Measurements from ENCODE around the gene HNRNPM.

- TF ChIP-seq CSDC2 (CRISPR knock-in tag; IDR thresholded peaks at IDR 0.05): no peak
- TF ChIP-seq ZFP30 (CRISPR knock-in tag; IDR thresholded peaks at IDR 0.05): no peak
- TF ChIP-seq ZFP3 (CRISPR knock-in tag; IDR thresholded peaks at IDR 0.05): no peak
- no peak for TF ChIP-seq TSHZ2 (CRISPR knock-in tag; IDR thresholded peaks at IDR 0.05)
- TF ChIP-seq TOX (CRISPR knock-in tag; IDR thresholded peaks at IDR 0.05; ENCODE audit: borderline replicate concordance): no peak
- no peak for TF ChIP-seq ZNF8 (CRISPR knock-in tag; IDR thresholded peaks at IDR 0.05)
- TF ChIP-seq PATZ1 (CRISPR knock-in tag; IDR thresholded peaks at IDR 0.05; ENCODE audit: borderline replicate concordance): no peak
- no peak for TF ChIP-seq TCF4 (CRISPR knock-in tag; IDR thresholded peaks at IDR 0.05; ENCODE audit: borderline replicate concordance)
Observed at GRCh38 chr19:8510589-8511115, 65.9 kb downstream of the HNRNPM start.

Data from SK-N-SH treated with all-trans-retinoic acid at 6 μM for 48 hours (cell line).